HG02588 (cell line): Measurements from ENCODE around the gene ZBTB8OS.
"Not testable (repeated sequence)": the region's sequence is repeated elsewhere in the genome, so short reads cannot be mapped to it uniquely, and the experiment has no call there.

Experiments
- ATAC-seq: cut with Tn5 transposase; IDR thresholded peaks from one replicate; pipeline ENCODE4 v1.9.1; 2021; ENCODE audit warnings: mild to moderate bottlenecking, moderate library complexity; ENCODE audit not compliant: unreplicated experiment

Gene ZBTB8OS

DNA sequence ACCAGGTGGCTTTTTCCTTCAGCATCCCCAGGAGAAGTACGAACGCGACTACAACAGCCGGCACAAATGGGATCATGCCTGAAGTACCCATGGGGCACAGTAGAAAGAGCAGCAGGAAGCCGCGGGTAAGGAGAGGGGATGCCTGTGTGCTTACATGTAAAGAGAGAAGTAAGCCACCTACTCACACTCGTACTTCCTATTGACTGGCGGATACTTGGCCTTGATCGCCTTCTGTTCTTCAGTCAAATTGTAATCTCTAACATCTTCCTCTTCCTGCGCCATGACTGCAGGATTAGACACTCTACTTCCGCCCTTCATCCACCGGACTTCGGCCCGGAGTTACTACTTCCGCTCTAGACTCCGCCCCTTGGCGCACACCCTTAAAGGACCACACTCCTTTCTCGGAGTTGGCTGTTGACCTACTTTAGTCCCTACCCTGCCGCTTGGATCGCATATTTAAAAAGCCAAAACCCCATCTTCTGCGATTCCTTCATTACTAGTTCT is at the start of gene ZBTB8OS:
Gene ZBTB8OS (minus strand): TSS at position 303 of the 504 bp plus-strand sequence. CDS start 21 bp downstream, at position 282.
- ATAC-seq, result peak; percentile 56

DNA sequence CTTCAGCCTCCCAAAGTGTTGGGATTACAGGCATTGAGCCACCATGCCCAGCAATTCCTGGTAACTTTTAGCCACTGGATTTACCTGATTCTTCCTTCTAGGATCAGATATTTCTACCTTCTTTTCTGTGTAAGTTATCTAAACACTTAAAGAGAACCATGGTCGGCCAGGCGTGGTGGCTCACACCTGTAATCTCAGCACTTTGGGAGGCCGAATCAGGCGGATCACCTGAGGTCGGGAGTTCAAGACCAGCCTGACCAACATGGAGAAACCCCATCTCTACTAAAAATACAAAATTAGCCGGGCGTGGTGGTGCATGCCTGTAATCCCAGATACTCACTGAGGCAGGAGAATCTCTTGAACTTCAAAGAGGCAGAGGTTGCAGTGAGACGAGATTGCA is 46.6 kb upstream of the ZBTB8OS start:
- not testable (repeated sequence) for ATAC-seq

DNA sequence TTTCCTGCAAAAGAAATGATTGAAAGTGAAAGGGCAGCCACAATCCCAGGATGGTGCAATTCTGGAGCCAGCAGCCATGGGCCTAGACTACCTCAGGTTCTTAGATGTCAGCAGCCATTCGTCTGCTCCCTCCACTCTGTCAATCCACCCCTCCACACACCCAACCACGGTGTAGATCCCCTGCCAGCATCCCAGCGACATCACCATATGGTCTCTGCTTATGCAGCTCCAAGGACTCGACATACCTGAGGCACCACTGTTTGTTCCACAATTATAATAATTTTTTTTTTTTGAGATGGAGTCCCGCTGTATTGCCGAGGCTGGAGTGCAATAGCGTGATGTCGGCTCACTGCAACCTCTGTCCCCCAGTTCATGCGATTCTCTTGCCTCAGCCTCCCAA is 45.7 kb upstream of the ZBTB8OS start:
- no peak for ATAC-seq

DNA sequence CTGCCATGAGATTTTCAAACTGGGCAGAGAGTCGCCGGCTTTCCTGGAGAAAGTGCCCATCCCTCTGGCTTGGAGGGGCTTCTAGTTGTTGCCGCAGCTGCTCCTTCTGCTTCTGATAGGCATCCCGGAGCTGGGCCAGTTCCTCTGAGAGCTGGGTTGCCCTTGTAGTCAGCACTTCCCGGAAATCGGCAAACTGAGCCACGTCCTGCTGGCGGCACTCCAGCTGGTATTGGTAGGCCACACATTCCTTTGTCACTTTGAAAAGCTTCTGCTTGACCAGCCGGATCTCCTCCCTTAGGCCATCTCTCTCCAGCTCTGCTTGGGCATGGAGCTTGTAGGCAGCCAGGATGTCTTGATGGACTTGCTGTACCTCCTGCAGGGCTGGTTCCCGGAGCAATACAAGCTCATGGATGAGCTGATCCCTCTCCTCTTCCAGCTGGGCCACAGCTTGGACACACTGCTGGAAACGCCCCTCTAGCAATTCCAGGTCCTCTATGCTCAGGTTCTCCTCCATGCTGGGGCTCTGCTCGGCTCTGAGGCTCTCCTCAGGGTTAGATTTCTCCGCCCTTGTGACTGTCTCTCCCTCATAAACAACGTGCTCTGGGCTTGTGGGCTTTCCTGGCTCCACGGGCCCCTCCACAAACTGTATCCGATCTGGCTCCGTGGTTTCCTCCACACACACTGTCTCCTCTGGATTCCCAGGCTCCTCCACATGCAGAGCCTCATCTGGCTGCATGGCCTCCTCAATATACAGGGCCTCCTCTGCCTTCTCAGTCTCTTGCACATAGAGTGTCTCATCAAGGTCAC is 45.0 kb upstream of the ZBTB8OS start:
- no peak for ATAC-seq

DNA sequence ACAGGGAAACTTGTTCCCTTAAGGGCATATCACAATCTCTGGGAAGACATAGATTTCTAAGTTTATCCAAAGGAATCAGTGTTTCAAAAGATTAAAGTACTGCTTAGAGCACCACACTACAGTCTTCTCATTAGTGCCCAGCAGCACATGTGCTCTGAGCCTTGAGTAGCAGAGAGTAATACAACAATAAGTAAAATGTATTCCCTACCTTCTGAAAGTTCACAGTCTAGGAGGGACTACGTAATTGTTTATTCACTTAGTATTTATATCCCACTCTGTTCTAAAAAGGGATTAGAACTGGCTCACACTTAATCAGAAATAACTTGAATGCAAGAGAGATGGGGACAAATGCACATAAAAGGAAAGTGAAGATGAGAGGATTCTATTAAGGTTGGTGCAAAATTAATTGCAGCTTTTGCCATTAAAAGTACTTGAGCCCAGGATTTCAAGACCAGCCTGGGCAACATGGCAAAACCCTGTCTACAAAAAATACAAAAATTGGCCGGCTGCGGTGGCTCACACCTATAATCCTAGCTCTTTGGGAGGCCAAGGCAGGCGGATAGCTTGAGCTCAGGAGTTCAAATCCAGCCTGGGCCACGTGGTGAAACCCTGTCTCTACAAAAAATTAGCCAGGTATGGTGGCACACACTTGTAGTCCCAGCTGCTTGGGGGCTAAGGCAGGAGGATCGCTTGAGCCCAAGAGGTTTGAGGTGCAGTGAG is 43.3 kb upstream of the ZBTB8OS start:
- no peak for ATAC-seq

DNA sequence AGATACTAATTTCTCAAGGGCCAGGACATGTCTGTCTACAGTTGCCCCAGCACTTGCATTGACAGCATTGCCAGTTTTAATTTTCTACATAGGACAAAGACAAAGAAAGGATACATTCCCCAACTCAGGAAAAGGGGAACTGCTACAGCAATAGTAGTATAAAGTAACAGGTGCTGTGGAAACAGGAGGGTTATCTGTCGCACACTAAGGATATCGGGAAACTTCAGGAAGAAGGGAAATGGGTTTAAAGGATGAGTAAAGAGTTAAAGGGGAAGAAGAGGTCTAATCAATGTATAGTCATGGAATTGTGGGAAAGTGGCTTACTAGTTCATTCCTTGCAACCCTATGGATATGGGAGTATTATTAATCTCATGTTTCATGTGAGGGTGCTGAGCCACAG is 36.0 kb upstream of the ZBTB8OS start:
- ATAC-seq, result no peak

DNA sequence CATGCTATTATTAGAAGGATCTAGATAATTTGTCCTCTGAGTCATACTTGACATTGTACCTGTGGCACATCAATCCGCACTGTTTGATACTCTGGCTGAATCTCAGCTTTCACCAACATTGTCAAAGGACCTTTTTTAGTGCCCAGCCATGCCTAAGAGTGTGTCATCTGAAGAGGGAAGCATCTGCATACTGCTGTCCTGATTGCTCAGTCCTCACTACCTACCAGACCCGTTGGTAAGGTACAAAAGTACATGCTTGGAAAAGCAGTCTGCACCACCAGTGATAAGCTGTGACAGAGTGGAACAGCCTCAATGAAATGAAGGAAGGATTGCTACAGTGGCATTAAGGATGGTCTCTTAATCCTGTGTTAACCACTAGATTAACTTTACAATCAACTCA is 35.1 kb upstream of the ZBTB8OS start:
- no peak for ATAC-seq

DNA sequence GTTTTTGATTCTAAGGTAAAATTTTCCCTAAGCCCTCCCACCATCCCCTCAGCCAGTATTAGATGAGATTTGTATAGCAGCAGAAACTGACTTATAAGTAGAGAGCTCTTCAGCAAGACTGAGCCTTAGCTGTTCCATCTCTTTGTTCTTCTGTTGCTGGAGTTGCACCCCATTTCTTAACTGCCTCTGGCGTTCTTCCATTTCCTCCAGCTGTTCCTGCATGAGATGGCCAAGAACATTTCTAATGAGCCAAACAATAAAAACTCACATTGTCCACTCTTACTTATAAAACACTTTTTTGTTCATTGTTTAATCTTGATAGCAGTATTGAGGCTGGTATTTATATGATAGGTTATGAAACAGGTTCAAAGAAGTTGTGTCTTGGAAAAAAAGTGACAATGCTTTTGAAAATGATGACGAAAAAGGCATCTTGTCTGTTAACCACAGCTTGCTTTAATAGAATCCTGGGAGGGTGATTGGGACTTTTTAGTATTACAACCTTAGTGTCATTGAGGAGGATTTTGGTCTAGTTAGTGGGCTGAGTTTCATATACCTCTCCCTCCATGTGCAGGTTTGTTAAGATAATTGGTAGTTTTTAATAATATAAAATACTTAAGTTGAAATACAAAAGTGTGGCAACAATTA is 33.9 kb upstream of the ZBTB8OS start:
- no peak for ATAC-seq

DNA sequence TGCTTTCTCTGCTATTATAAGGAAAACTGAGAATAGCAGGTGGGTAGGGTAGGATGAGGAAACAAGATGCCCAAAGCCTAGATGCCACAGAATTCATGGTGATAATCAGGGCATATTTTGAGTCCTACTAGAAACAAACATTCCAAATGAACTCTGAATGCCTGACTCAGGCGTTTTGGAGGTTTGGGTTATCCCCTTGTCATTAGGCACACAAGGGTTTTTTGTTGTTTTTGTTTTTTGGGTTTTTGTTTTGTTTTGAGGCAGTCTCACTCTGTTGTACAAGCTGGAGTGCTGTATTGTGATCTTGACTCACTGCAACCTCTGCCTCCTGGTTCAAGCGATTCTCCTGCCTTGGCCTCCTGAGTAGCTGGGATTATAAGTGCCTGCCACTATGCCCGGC is 33.0 kb upstream of the ZBTB8OS start:
- ATAC-seq, result no peak

DNA sequence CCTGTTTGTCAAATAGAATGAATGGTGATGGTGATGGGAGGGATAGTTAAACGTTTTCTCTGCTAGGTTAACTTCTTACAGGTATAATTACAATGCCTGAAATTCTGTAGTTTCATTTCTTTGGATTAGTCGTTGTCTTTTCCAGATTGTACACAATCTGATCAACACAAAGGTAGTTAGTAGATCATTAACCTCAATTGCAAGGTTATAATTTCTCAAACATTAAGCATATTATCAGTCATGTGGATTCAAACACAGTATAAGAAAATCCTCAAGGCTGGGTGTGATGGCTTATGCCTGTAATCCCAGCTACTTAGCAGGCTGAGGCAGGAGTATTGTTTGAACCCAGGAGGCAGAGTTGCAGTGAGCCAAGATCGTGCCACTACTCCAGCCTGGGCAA is 31.6 kb upstream of the ZBTB8OS start:
- ATAC-seq, result no peak

DNA sequence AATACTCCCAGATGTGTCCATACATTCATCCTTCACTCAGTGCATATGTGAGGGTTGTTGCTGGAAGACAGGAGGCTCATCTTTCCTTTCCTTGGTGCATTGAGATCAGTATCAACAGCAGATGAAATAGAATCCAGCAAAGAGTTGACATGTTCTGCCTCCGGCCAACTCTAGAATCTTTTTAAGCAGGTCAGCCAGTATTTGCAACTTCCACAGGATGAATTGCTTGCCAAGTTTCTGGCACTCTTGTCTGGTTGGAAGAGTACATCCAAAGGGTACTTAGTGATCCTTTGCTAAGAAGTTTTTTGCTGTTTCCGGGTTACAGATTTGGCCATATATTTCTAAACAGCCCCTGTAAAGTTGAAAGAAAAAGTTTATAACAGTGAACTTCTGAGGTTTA is 31.2 kb upstream of the ZBTB8OS start:
- ATAC-seq, result no peak

DNA sequence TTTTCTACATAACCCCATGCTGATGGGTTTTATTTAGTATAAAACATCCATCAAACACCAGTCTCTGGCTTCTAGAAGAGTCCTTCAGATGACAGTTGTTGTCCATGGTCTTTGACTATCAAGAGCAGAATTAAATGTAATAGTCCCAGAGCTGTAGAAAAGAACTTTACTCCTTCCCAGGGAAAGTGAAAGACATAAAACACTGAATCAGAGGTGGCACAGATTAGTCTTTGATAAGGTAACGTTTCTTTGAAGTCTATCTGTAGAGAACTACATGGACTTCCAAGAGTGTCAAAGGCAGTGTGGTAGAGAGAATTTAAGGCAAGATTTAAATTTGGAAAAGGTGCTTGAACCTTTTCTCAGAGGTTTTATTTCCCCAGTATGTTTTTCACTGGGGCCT is 30.3 kb upstream of the ZBTB8OS start:
- ATAC-seq, result no peak

DNA sequence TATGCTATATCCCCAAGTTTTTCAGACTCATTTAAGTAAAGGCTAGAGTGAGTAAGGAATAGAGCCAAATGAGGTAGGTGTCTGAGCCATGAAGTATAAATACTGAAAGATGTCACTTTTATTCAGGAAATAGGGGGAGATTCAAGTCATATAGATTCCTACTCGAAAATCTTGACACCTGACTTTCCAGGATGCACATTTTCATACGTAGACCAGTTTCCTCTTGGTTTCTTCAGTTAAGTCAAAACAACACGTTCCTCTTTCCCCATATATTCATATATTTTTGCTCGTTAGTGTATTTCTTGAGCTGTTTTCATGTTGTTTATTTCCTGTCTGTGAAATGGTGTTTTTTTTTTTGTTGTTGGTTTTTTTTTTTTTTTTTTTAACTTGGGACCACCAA is 29.6 kb upstream of the ZBTB8OS start:
- not testable (repeated sequence) for ATAC-seq

DNA sequence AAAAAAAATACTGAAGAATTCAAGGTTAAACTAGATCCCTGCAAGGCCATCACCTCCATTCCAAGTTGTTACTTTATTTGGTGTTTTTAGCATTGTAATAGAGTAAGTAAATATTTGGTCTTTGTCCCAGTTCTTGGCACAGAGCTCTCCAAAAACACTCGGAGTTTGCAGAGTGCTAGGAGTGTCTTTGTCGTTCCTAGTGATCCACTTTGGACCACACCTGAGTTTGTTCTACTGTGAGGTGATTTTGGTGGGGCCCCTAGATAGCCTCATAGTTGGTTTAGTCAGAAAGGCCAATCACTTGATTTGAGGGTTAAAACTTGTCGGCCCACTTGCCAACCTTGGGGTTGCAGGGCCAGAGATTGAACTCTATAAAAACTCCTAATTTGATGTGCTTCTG is 26.6 kb upstream of the ZBTB8OS start:
- no peak for ATAC-seq

DNA sequence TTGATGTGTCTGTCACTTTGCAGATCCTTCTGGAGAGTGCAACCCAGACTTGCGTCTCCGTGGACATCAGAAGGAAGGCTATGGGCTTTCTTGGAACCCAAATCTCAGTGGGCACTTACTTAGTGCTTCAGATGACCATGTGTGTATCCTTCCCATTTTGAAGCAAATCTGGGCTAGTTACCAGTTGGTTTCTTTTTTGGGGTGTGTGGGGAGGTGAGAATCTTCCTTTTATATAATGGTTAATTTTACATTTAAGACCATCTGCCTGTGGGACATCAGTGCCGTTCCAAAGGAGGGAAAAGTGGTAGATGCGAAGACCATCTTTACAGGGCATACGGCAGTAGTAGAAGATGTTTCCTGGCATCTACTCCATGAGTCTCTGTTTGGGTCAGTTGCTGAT is 18.4 kb upstream of the ZBTB8OS start:
- ATAC-seq, result not testable (repeated sequence)

DNA sequence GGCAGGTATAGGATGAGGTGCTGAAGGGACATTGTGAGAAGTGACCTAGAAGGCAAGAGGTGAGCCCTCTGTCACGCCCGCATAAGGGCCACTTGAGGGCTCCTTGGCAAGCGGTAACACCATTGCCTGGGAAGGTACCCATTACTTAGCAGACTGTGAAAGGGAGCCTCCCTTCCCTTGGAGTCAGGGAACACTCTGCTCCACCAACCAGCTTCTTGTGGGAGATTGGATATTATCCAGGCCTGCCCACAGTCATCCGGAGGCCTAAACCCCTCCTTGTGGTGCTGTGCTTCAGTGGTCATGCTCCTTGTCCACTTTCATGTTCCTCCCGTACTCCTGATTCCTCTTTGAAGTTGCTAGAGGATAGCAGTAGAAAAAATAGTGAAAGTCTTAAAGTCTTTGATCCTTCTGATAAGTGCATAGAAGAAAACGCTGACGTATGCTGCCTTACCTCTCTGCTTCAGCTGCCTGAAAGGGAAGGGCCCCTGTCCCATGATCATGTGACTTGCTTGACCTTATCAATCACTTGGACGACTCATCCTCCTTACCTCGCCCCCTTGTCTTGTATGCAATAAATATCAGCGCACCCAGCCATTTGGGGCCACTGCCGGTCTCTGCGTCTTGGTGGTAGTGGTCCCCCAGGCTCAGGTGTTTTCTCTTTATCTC is 16.7 kb upstream of the ZBTB8OS start:
- ATAC-seq, result no peak

DNA sequence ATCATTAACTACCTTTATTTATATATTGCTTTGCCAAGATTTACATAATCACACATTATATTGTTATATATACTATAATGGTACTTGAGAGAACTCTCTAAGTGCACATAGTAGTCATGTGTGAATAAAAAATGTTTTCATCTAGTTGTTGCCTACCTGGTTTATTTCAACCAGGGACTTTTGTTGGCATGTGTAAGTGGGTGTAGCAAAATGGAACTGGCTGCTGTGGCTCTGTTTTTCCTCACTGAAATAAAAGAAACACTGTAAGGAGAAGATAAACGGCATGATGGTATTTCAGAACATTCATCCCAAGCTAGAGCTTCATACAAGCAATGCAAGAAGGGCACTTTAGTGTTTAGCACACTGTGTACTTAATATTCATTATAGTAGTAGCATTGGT is 15.6 kb upstream of the ZBTB8OS start:
- no peak for ATAC-seq

DNA sequence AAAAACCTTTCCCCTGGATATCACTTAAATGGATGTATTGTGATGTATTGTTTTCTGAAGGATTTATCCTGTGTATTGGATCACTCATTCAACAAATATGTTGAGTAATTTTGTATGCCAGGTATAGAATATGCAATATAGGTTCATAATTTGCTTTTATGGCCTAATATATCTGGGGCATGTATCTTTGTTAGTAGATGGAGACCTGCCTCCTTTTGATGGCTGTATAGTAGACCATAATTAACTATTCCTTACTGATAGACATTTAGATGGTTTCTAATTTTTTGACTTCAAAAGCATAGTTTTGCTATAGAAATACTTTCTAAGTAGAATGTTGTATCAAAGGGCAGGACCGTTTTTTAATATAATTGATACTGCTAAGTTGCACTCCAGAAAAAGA is 9.2 kb upstream of the ZBTB8OS start:
- ATAC-seq, result no peak

DNA sequence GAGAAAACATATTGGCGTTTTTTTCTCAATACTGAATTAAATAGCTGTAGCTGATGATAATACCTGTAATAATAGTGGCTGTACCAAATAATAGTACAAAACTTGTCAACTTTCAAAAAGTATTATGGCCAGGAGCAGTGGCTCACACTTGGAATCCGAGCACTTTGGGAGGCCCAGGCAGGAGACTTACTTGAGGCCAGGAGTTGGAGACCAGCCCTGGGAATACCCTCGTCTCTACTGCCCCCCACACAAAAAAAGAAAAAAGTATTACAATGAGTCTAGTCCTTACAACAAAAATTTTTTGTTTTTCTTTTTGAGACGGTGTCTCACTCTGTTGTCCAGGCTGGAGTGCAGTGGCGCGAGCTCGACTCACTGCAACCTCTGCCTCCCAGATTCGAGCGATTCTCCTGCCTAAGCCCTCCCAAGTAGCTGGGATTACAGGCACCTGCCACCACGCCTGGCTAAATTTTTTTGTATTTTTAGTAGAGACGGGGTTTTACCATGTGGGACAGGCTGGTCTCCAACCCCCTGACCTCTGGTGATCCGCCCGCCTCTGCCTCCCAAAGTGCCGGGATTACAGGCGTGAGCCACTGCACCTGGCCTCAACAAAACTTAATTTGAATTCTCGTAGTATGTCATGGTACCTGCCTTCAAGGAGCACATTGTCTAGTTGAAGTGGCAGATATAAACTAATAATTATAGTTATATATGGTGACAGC is 2.1 kb upstream of the ZBTB8OS start:
- no peak for ATAC-seq

DNA sequence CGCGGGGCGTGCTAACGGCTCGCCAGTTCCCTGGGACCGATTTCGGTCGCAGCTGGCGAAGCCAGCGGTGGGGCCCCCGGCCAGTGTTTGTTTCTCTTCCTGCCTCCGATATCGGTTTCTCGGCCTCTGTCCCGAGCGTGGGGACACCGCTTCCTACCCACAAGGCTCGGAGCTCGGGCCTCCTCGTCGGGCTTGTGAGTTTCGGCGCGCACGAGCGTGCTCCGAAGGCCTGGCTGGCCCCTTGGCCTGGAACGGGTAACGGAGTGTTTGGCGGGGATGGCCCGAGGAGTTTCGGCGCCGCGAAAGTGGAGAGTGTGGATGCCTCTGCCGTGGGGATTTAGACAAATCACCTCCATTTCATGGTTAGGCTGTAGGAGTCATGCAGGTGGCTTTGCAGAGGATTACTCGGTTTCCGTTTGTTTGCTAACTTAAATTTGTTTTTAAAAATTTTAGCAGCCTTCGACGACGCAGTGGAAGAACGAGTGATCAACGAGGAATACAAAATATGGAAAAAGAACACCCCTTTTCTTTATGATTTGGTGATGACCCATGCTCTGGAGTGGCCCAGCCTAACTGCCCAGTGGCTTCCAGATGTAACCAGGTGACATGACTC is 1.2 kb upstream of the ZBTB8OS start:
- ATAC-seq, result no peak
